Measurements from ENCODE around the gene TBX22.
"Not testable (repeated sequence)": the region's sequence is repeated elsewhere in the genome, so short reads cannot be mapped to it uniquely, and the experiment has no call there.

TBX22 gene

GRCh38 chrX:80014141-80014940, at the start of gene TBX22:
Gene TBX22 (plus strand): TSS chrX:80014753. CDS start chrX:80022270, 7,517 bp downstream.
- no peak for DNase-seq (ENCODE audit: low spot score)

GRCh38 chrX:79975605-79976004, 38.9 kb upstream of the TBX22 start:
- DNase-seq (ENCODE audit: low spot score), result no peak

GRCh38 chrX:80004458-80004857, 10.1 kb upstream of the TBX22 start:
- DNase-seq (ENCODE audit: low spot score), result no peak

- no peak for DNase-seq (ENCODE audit: low spot score)
These were observed 3.0 kb upstream of the TBX22 start for GRCh38 chrX:80011522-80011921.

- DNase-seq (ENCODE audit: low spot score), result peak; percentile 25
These were observed 1.6 kb downstream of the TBX22 start for GRCh38 chrX:80016182-80016581.

- no peak for DNase-seq (ENCODE audit: low spot score)
These were observed 7.1 kb downstream of the TBX22 start for GRCh38 chrX:80021621-80022020.

- DNase-seq (ENCODE audit: low spot score), result no peak
These were observed 7.9 kb downstream of the TBX22 start for GRCh38 chrX:80022363-80023031.

GRCh38 chrX:80026116-80026515, 11.6 kb downstream of the TBX22 start:
- DNase-seq (ENCODE audit: low spot score), result no peak

- not testable (repeated sequence) for DNase-seq (ENCODE audit: low spot score)
These were observed 51.6 kb downstream of the TBX22 start for GRCh38 chrX:80066156-80066555.

GRCh38 chrX:80075625-80076024, 61.1 kb downstream of the TBX22 start:
- not testable (repeated sequence) for DNase-seq (ENCODE audit: low spot score)

All from Ammon's horn (tissue), 1 donor.